IMR-90 (cell line): ENCODE measurements around the gene GLIS1. TPM values are rescaled to one million over a fixed set of nuclear protein-coding genes. Genes with fewer than 3 reads are reported as not detected.

Source experiments
- ATAC-seq: fragments of 200-7000 bp; cut with Tn5 transposase; 2 replicates; pipeline ENCODE4 v1.9.1; 2020; ENCODE audit warnings: low read depth, mild to moderate bottlenecking, moderate library complexity
- BruUV-seq: library from RNA; stranded (reverse); fragments of 400-500 nt; replicated peaks from 2 replicates; lab custom pipeline; 2021; lab: Mats Ljungman, UMichigan
- CTCF ChIA-PET: fragments of 300-600 bp; formaldehyde crosslinking; extraction: SDS; loops from one replicate; lab custom pipeline; 2021; ENCODE audit warnings: antibody characterized with exemption; lab: Yijun Ruan, JAX
- POLR2A ChIA-PET: fragments of 300-600 bp; sonication (Branson Sonifier 250); formaldehyde crosslinking; loops from one replicate; lab custom pipeline; 2022; ENCODE audit warnings: antibody characterized with exemption; ENCODE audit not compliant: unreplicated experiment; lab: Charles Lee
- DNase-seq: peaks from one replicate; pipeline ENCODE4 v3.0.0; 2013
- H2AFZ ChIP-seq: replicated peaks from 2 replicates; pipeline ENCODE3; 2013; ENCODE audit warnings: low read length, mild to moderate bottlenecking; ENCODE audit not compliant: poor library complexity
- H2AK5ac ChIP-seq: 2 replicates; pipeline ENCODE4 v1.6.1; 2013; ENCODE audit warnings: low read depth, low read length, inconsistent platforms
- H2AK9ac ChIP-seq: replicated peaks from 2 replicates; pipeline ENCODE3; 2013; ENCODE audit warnings: mild to moderate bottlenecking, low read depth, low read length, moderate library complexity; ENCODE audit not compliant: poor library complexity
- H2BK120ac ChIP-seq: 2 replicates; pipeline ENCODE4 v1.6.1; 2013; ENCODE audit warnings: low read depth, low read length, inconsistent platforms
- H2BK15ac ChIP-seq: 3 replicates; pipeline ENCODE4 v1.6.1; 2013; ENCODE audit warnings: low read depth, low read length, inconsistent platforms
- H2BK20ac ChIP-seq: 2 replicates; pipeline ENCODE4 v1.6.1; 2013; ENCODE audit warnings: low read depth, mild to moderate bottlenecking, inconsistent platforms, low read length, moderate library complexity
- H2BK5ac ChIP-seq: 2 replicates; pipeline ENCODE4 v1.6.1; 2013; ENCODE audit warnings: mild to moderate bottlenecking, low read depth, low read length, inconsistent platforms; ENCODE audit not compliant: poor library complexity, severe bottlenecking
- H3K14ac ChIP-seq: replicated peaks from 2 replicates; pipeline ENCODE4 v1.6.1; 2013; ENCODE audit warnings: low read depth, low read length, inconsistent platforms
- H3K18ac ChIP-seq: 2 replicates; pipeline ENCODE4 v1.6.1; 2013; ENCODE audit warnings: low read depth, low read length, control low read depth
- H3K23ac ChIP-seq: 2 replicates; pipeline ENCODE4 v1.6.1; 2013; ENCODE audit warnings: low read depth, low read length, inconsistent platforms
- H3K27ac ChIP-seq: 2 replicates; pipeline ENCODE4 v1.5.1; 2013; ENCODE audit warnings: mild to moderate bottlenecking, control low read depth, low read length; ENCODE audit not compliant: insufficient read depth
- H3K27me3 ChIP-seq: 2 replicates; pipeline ENCODE4 v1.6.1; 2013; ENCODE audit warnings: low read length; ENCODE audit not compliant: control insufficient read depth, insufficient read depth
- H3K36me3 ChIP-seq: 2 replicates; pipeline ENCODE4 v1.6.1; 2013; ENCODE audit warnings: low read length, mixed read lengths; ENCODE audit not compliant: control insufficient read depth, insufficient read depth
- H3K4ac ChIP-seq: 2 replicates; pipeline ENCODE4 v1.6.1; 2013; ENCODE audit warnings: low read depth, low read length, inconsistent platforms
- H3K4me1 ChIP-seq: 2 replicates; pipeline ENCODE4 v1.6.1; 2013; ENCODE audit warnings: low read length, mixed read lengths; ENCODE audit not compliant: control insufficient read depth, insufficient read depth
- H3K4me2 ChIP-seq: 2 replicates; pipeline ENCODE4 v1.6.1; 2013; ENCODE audit warnings: low read depth, mild to moderate bottlenecking, control low read depth, low read length, moderate library complexity
- H3K4me3 ChIP-seq: 2 replicates; pipeline ENCODE4 v1.5.1; 2013; ENCODE audit warnings: low read depth, mild to moderate bottlenecking, control low read depth, low read length, moderate library complexity; ENCODE audit not compliant: insufficient read depth
- H3K56ac ChIP-seq: 2 replicates; pipeline ENCODE4 v1.6.1; 2013; ENCODE audit warnings: low read length, inconsistent platforms; ENCODE audit not compliant: insufficient read depth; ENCODE audit errors: extremely low read depth
- H3K79me1 ChIP-seq, 2 experiments: 2 replicates each; pipeline ENCODE4 v1.6.1; 2013; ENCODE audit warnings: low read length in 2 of 2, inconsistent platforms in 1 of 2, low read depth in 1 of 2
- H3K9ac ChIP-seq: 2 replicates; pipeline ENCODE4 v1.6.1; 2013; ENCODE audit warnings: low read depth, low read length, control low read depth
- H3K9me1 ChIP-seq: 2 replicates; pipeline ENCODE4 v1.6.1; 2013; ENCODE audit warnings: low read length, inconsistent platforms; ENCODE audit not compliant: insufficient read depth
- H3K9me3 ChIP-seq: 2 replicates; pipeline ENCODE4 v1.6.1; 2013; ENCODE audit warnings: low read length; ENCODE audit not compliant: control insufficient read depth, insufficient read depth
- H4K20me1 ChIP-seq: 2 replicates; pipeline ENCODE4 v1.6.1; 2013; ENCODE audit warnings: low read length, inconsistent platforms; ENCODE audit not compliant: insufficient read depth
- H4K5ac ChIP-seq: 2 replicates; pipeline ENCODE4 v1.6.1; 2013; ENCODE audit warnings: mild to moderate bottlenecking, low read depth, low read length, control low read depth
- H4K8ac ChIP-seq, 2 experiments: 2 replicates each; pipeline ENCODE4 v1.6.1; 2013; ENCODE audit warnings: low read depth in 2 of 2, low read length in 2 of 2, control low read depth in 1 of 2, inconsistent platforms in 1 of 2
- H4K91ac ChIP-seq: 2 replicates; pipeline ENCODE4 v1.6.1; 2013; ENCODE audit warnings: low read depth, low read length, inconsistent platforms; ENCODE audit not compliant: insufficient read depth
- BHLHE40 ChIP-seq: fragments of 150-350 bp; IDR thresholded peaks from 2 replicates; pipeline ENCODE4 v1.6.1; 2016; ENCODE audit warnings: mild to moderate bottlenecking, low read depth, low read length
- CEBPB ChIP-seq: IDR thresholded peaks from 2 replicates; pipeline ENCODE4 v1.6.1; 2012; ENCODE audit warnings: low read depth, low read length, improper control_type of control experiment
- CHD1 ChIP-seq: IDR thresholded peaks from 2 replicates; pipeline ENCODE4 v1.6.1; 2012; ENCODE audit warnings: low read depth, low read length, improper control_type of control experiment
- CTCF ChIP-seq: conservative IDR thresholded peaks from 2 replicates; pipeline ENCODE4 v1.5.1; 2012; ENCODE audit warnings: mild to moderate bottlenecking, low read depth, low read length, improper control_type of control experiment
- ELK1 ChIP-seq: fragments of 150-350 bp; IDR thresholded peaks from 2 replicates; pipeline ENCODE4 v1.6.1; 2016; ENCODE audit warnings: low read depth, mild to moderate bottlenecking, low read length, moderate library complexity, borderline replicate concordance
- FOS ChIP-seq: fragments of 150-350 bp; IDR thresholded peaks from 2 replicates; pipeline ENCODE4 v1.6.1; 2016; ENCODE audit warnings: low read depth, low read length
- MAZ ChIP-seq: IDR thresholded peaks from 2 replicates; pipeline ENCODE4 v1.6.1; 2012; ENCODE audit warnings: low read depth, mild to moderate bottlenecking, low read length, improper control_type of control experiment, moderate library complexity, borderline replicate concordance
- MXI1 ChIP-seq: IDR thresholded peaks from 2 replicates; pipeline ENCODE4 v1.6.1; 2012; ENCODE audit warnings: low read depth, mild to moderate bottlenecking, low read length, moderate library complexity, borderline replicate concordance
- NFE2L2 ChIP-seq: fragments of 150-350 bp; IDR thresholded peaks from 2 replicates; pipeline ENCODE4 v1.6.1; 2016; ENCODE audit warnings: low read depth, mild to moderate bottlenecking, low read length
- POLR2A ChIP-seq: IDR thresholded peaks from 2 replicates; pipeline ENCODE4 v1.6.1; 2012; ENCODE audit warnings: mild to moderate bottlenecking, low read depth, low read length
- RAD21 ChIP-seq: IDR thresholded peaks from 2 replicates; pipeline ENCODE4 v1.6.1; 2012; ENCODE audit warnings: low read length, improper control_type of control experiment
- RCOR1 ChIP-seq: IDR thresholded peaks from 2 replicates; pipeline ENCODE4 v1.6.1; 2012; ENCODE audit warnings: mild to moderate bottlenecking, low read length, improper control_type of control experiment; ENCODE audit not compliant: insufficient replicate concordance
- RFX5 ChIP-seq: IDR thresholded peaks from 2 replicates; pipeline ENCODE4 v1.8.0; 2012; ENCODE audit warnings: low read depth, mild to moderate bottlenecking, low read length, moderate library complexity
- WGBS, 2 experiments: methylation state at CpG; one replicate each; pipeline versions ENCODE4 v1.1.5 to v1.1.7; 2013; ENCODE audit warnings: missing lambda C conversion rate in 2 of 2; ENCODE audit not compliant: insufficient read length in 1 of 2; ENCODE audit errors: extremely low coverage in 2 of 2; 5-methylcytosine and 5-hydroxymethylcytosine counted together
- dilution Hi-C: fragments of 300-500 bp; cut with HindIII; formaldehyde crosslinking; loops from one replicate; pipeline ENCODE4 v1.14.3; 2018; ENCODE audit warnings: low sequenced_read_pairs; ENCODE audit not compliant: unreplicated experiment
- in situ Hi-C: fragments of 300-500 bp; cut with MboI; formaldehyde crosslinking; loops from 3 replicates; pipeline ENCODE4 v1.14.3; 2019; ENCODE audit warnings: low sequenced_read_pairs, inconsistent platforms, mixed read lengths
- intact Hi-C: fragments of 100-400 bp; cut with micrococcal nuclease; formaldehyde crosslinking; loops from 2 replicates; pipeline ENCODE4 v1.10.0; 2022
- polyA plus RNA-seq, 3 experiments: library from polyadenylated mRNA; depleted of rRNA; stranded (reverse); fragments of >200 nt; gene quantifications; 2 replicates each; pipeline ENCODE4 v1.2.3, GENCODE V29; 2012; ENCODE audit warnings: low replicate concordance in 1 of 3
- total RNA-seq: library from RNA; depleted of rRNA; stranded (reverse); fragments of >200 nt; gene quantifications from 2 replicates; pipeline ENCODE4 v1.2.3, GENCODE V29; 2012

Gene GLIS1
- total and polyA plus RNA-seq, 2 of the 4 experiments (the other 2 are of a cell fraction), result 0.18 to 2.3 TPM

- DNase-seq (no peak), ATAC-seq (no peak)
- ChIA-PET CTCF (interaction anchor here (1.0 to 1.5 kb wide), 3 partner anchors 10 to 19 kb away, joined by 3 to 4 read pairs (median 3); no protein-coding TSS in a partner anchor), POLR2A (no interaction called here)
- no peak overlapping the region for H2BK5ac ChIP-seq
- no peak overlapping the region for H2BK120ac ChIP-seq
- no peak overlapping the region for H3K23ac ChIP-seq
- no peak overlapping the region for H2AK9ac ChIP-seq
- peaks cover 2% of the 10 kb centered on the region; the same call in 1 of the 2 replicates for H3K36me3 ChIP-seq
- no peak overlapping the region for H4K91ac ChIP-seq
- intact Hi-C loops, result no loop called here
- H4K20me1 ChIP-seq, result peaks cover 23% of the 10 kb centered on the region
- no peak overlapping the region for H3K27ac ChIP-seq
- peaks cover 0 to 16% of the 10 kb centered on the region in 2 experiments; a peak in 1 of 4 replicates for H3K79me1 ChIP-seq
- H2BK15ac ChIP-seq, result no peak overlapping the region
- H3K4me1 ChIP-seq, result peaks cover 4% of the 10 kb centered on the region; the same call in 1 of the 2 replicates
- H2AK5ac ChIP-seq, result no peak overlapping the region
- no peak overlapping the region for H3K9ac ChIP-seq
- peaks cover 17% of the 10 kb centered on the region for H3K9me1 ChIP-seq
- H3K9me3 ChIP-seq, result no peaks in the 10 kb centered on the region
- H4K5ac ChIP-seq, result no peak overlapping the region
- no peaks in the 10 kb centered on the region for H3K27me3 ChIP-seq
- dilution Hi-C loops, result no loop called here
- in situ Hi-C loops, result no loop called here
- no peak overlapping the region for H3K4me2 ChIP-seq
- 70% methylated on average over 2 of the region's 8 CpGs; no CpG with 5 or more reads in 1 of the 2 experiments for WGBS, 2 experiments
- BruUV-seq, result no TSS peak
- H4K8ac ChIP-seq, result no peak overlapping the region
- TF ChIP-seq MXI1 (no peak), CTCF (no peak), MAZ (no peak), BHLHE40 (no peak), RCOR1 (no peak), POLR2A (no peak), RAD21 (no peak), NFE2L2 (no peak), FOS (no peak), ELK1 (no peak), RFX5 (no peak), CHD1 (no peak), CEBPB (no peak)
- H3K4me3 ChIP-seq, result no peak overlapping the region
- H3K18ac ChIP-seq, result no peak overlapping the region
- no peak overlapping the region for H3K56ac ChIP-seq
- no peak overlapping the region for H2AFZ ChIP-seq
- H3K4ac ChIP-seq, result no peak overlapping the region
- no peak overlapping the region for H2BK20ac ChIP-seq
- H3K14ac ChIP-seq, result no peak overlapping the region
Observed at GRCh38 chr1:53553734-53554509, 185.0 kb downstream of the GLIS1 start.
